ENCODE data around the gene SNX33.
"Not testable (repeated sequence)": the region's sequence is repeated elsewhere in the genome, so short reads cannot be mapped to it uniquely, and the experiment has no call there.

The SNX33 gene

GRCh38 chr15:75702436-75702835 lies 54.7 kb downstream of the SNX33 start:
- DNase-seq, result no peak

- DNase-seq, result not testable (repeated sequence)
Measured at GRCh38 chr15:75703440-75704262, 55.9 kb downstream of the SNX33 start.

GRCh38 chr15:75704263-75704615 lies 56.5 kb downstream of the SNX33 start:
- DNase-seq, result no peak

GRCh38 chr15:75704618-75705017 lies 56.9 kb downstream of the SNX33 start:
- no peak for DNase-seq

- DNase-seq, result not testable (repeated sequence)
Measured at GRCh38 chr15:75705375-75705774, 57.7 kb downstream of the SNX33 start.

- DNase-seq, result no peak
Measured at GRCh38 chr15:75705854-75706681, 58.4 kb downstream of the SNX33 start.

- DNase-seq, result no peak
Measured at GRCh38 chr15:75706682-75706954, 58.9 kb downstream of the SNX33 start.

- not testable (repeated sequence) for DNase-seq
Measured at GRCh38 chr15:75709458-75709857, 61.7 kb downstream of the SNX33 start.

- not testable (repeated sequence) for DNase-seq
Measured at GRCh38 chr15:75710874-75711273, 63.2 kb downstream of the SNX33 start.

- not testable (repeated sequence) for DNase-seq
Measured at GRCh38 chr15:75711495-75711894, 63.8 kb downstream of the SNX33 start.

All from CD4-positive, alpha-beta T cell treated with Interleukin-15 for 1 hour (primary cell).